ENCODE data around the gene CELF3. TPM values are rescaled to one million over a fixed set of nuclear protein-coding genes. Genes with fewer than 3 reads are reported as not detected.

The CELF3 gene
- total and polyA plus RNA-seq, 2 experiments from 2014 or later = 0.31 to 0.58 TPM

GRCh38 chr1:151721788-151722510 lies 5.3 kb upstream of the CELF3 start:
- Histone ChIP-seq H3K4me3 (peak overlapping the region; percentile 87), H3F3A (replicated peaks; ENCODE audit: low read depth) (no peaks in the 10 kb centered on the region), H4K20me1 (replicated peaks; ENCODE audit: insufficient read depth) (0 out of 2 replicates have a peak, but pooled peaks cover 2% of the 10 kb centered on the region), H3K9me2 (ENCODE audit: insufficient read depth) (no peaks in the 10 kb centered on the region), H3K4me1 (ENCODE audit: insufficient read depth) (peaks cover 19% of the 10 kb centered on the region), H3K79me2 (replicated peaks; ENCODE audit: insufficient read depth) (no peaks in the 10 kb centered on the region), H3K4me2 (peak overlapping the region; percentile 93), H3K36me3 (ENCODE audit: insufficient read depth) (no peaks in the 10 kb centered on the region), H3K27me3 (ENCODE audit: insufficient read depth) (peaks cover 62% of the 10 kb centered on the region), H3K27ac (ENCODE audit: low read depth) (no peak overlapping the region), H2AFZ (peak overlapping the region; percentile 91)
- DNase-seq (ENCODE audit: low spot score) = peak; percentile 55
- ATAC-seq = no peak
- peaks cover 40% of the 10 kb centered on the region for H3K27me3 Mint-ChIP-seq (ENCODE audit: insufficient read depth, low read depth, poor library complexity)
- no peaks in the 10 kb centered on the region for H3K9me3 Mint-ChIP-seq
- no peak overlapping the region for H3K27ac Mint-ChIP-seq
- TF ChIP-seq REST (IDR thresholded peaks at IDR 0.05; ENCODE audit: unreplicated experiment) = no peak
- TF ChIP-seq EZH2 (IDR thresholded peaks at IDR 0.05; ENCODE audit: low read depth, unreplicated experiment) = peak; percentile 30
- TF ChIP-seq JUNB (IDR thresholded peaks at IDR 0.05; ENCODE audit: unreplicated experiment) = no peak
- no peak for TF ChIP-seq ZNF114 (CRISPR knock-in tag; IDR thresholded peaks at IDR 0.05)
- no peak for TF ChIP-seq ZNF462 (CRISPR knock-in tag; IDR thresholded peaks at IDR 0.05)
- TF ChIP-seq POLR2AphosphoS5 (IDR thresholded peaks at IDR 0.05; ENCODE audit: low read depth) = no peak
- H3K4me3 Mint-ChIP-seq = peak overlapping the region; percentile 78
- H3K36me3 Mint-ChIP-seq (ENCODE audit: low read depth) = no peaks in the 10 kb centered on the region
- peaks cover 25% of the 10 kb centered on the region for H3K4me1 Mint-ChIP-seq
